ENCODE results near the gene CRK. TPM values are rescaled to one million over a fixed set of nuclear protein-coding genes. Genes with fewer than 3 reads are reported as not detected.
"Not testable (repeated sequence)": the region's sequence is repeated elsewhere in the genome, so short reads cannot be mapped to it uniquely, and the experiment has no call there.

Gene CRK
- polyA plus RNA-seq, 1 experiment, result 53.8 TPM

DNA sequence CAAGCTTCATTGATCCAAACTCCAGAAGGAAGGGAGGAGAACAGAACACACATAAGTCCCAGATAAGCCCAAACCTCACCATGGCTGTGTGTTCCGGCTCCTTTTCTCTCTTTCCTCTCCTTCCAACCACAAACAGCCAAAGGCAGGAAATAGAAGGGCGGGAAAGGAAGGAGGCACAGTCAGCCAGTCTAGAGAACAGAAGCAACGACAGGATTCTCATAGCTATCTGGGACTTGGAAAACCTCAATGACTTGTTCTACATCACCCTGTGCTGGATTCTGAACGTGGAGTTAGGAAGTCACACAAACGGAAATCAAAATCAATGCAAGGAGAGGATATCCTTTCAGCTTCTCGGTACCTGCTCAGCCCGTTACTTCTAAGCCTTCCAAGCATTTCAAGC, 9.0 kb downstream of the CRK start:
- TF ChIP-seq, protein P1, sequence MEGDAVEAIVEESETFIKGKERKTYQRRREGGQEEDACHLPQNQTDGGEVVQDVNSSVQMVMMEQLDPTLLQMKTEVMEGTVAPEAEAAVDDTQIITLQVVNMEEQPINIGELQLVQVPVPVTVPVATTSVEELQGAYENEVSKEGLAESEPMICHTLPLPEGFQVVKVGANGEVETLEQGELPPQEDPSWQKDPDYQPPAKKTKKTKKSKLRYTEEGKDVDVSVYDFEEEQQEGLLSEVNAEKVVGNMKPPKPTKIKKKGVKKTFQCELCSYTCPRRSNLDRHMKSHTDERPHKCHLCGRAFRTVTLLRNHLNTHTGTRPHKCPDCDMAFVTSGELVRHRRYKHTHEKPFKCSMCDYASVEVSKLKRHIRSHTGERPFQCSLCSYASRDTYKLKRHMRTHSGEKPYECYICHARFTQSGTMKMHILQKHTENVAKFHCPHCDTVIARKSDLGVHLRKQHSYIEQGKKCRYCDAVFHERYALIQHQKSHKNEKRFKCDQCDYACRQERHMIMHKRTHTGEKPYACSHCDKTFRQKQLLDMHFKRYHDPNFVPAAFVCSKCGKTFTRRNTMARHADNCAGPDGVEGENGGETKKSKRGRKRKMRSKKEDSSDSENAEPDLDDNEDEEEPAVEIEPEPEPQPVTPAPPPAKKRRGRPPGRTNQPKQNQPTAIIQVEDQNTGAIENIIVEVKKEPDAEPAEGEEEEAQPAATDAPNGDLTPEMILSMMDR (IDR thresholded peaks at IDR 0.05; ENCODE audit: insufficient read depth, low read depth, low read length), result no peak
- ChIA-PET CTCF (interaction anchor here (1.1 kb wide), 1 partner anchor 82 kb away, joined by 5 read pairs; no protein-coding TSS in a partner anchor), POLR2A (no interaction called here)
- H3K4me3 ChIP-seq (ENCODE audit: low read depth, low read length), result no peak overlapping the region
- 0 out of 2 replicates have a peak, but pooled peaks cover 3% of the 10 kb centered on the region for H3K36me3 ChIP-seq (ENCODE audit: control insufficient read depth, insufficient read depth, low read length)
- no peak for DNase-seq (ENCODE audit: low read depth)
- no peaks in the 10 kb centered on the region for H3K27me3 ChIP-seq (ENCODE audit: control insufficient read depth, insufficient read depth, low read length)

DNA sequence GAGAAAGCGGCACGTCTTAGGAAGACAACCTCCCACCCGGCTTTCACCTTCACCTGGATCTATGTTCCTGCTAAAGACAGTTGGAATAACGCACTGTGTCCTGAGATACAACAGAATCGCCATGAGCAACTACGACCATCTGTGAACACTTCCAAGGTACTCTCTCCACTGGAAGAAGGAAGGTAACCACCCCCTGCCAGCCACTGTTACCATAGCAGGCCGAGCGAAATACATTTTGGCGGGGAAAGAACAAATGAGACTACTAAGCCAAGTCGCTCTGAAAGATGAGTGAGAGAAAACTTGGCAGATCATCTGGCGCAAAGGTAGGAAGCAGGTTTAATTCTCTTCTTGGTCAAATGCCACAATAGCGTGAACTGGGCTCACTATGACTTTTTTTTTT, 9.8 kb downstream of the CRK start:
- TF ChIP-seq, protein P1 (IDR thresholded peaks at IDR 0.05; ENCODE audit: insufficient read depth, low read depth, low read length), result no peak
- CTCF ChIA-PET, result no interaction called here

DNA sequence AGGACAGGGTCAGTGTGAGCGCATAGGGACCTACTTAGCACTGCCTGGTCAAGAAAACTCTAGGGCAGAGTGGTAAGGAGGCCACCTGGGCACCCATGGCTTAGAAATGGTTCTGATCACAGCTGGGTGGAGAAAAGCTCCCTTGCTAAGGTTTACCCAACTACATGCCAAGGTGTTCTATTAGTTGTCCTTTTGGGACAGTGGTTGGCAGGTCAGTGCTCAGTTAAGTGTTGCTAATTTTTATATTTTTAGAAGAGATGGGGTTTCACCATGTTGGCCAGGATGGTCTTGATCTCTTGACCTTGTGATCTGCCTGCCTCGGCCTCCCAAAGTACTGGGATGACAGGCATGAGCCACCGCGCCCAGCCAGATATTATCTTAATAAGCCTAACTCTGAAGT, 10.3 kb downstream of the CRK start:
- H3K4me3 ChIP-seq (ENCODE audit: low read depth, low read length); CTCF ChIA-PET; H3K27me3 ChIP-seq (ENCODE audit: control insufficient read depth, insufficient read depth, low read length); POLR2A ChIA-PET; DNase-seq (ENCODE audit: low read depth); H3K36me3 ChIP-seq (ENCODE audit: control insufficient read depth, insufficient read depth, low read length): not testable (repeated sequence)

More for the DNA sequence above, 9.8 kb downstream of the CRK start:
- POLR2A ChIA-PET, result no interaction called here
- Histone ChIP-seq H3K4me3 (ENCODE audit: low read depth, low read length) (no peak overlapping the region), H3K36me3 (ENCODE audit: control insufficient read depth, insufficient read depth, low read length) (0 out of 2 replicates have a peak, but pooled peaks cover 3% of the 10 kb centered on the region), H3K27me3 (ENCODE audit: control insufficient read depth, insufficient read depth, low read length) (no peaks in the 10 kb centered on the region)
- no peak for DNase-seq (ENCODE audit: low read depth)

DNA sequence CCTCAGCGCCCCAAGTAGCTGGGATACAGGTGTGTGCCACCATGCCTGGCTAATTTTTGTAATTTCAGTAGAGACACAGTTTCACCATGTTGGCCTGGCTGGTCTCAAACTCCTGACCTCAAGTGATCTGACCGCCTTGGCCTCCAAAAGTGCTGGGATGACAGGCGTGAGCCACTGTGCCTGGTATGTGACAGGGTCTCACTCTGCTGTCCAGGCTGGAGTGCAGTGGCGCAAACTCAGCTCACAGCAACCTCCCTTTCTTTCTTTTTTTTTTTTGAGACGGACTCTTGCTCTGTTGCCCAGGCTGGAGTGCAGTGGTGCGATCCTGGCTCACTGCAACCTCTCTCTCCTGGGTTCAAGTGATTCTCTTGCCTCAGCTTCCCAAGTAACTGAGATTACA, 13.3 kb downstream of the CRK start:
- DNase-seq (ENCODE audit: low read depth); CTCF ChIA-PET; H3K36me3 ChIP-seq (ENCODE audit: control insufficient read depth, insufficient read depth, low read length); H3K4me3 ChIP-seq (ENCODE audit: low read depth, low read length); POLR2A ChIA-PET; H3K27me3 ChIP-seq (ENCODE audit: control insufficient read depth, insufficient read depth, low read length): not testable (repeated sequence)

DNA sequence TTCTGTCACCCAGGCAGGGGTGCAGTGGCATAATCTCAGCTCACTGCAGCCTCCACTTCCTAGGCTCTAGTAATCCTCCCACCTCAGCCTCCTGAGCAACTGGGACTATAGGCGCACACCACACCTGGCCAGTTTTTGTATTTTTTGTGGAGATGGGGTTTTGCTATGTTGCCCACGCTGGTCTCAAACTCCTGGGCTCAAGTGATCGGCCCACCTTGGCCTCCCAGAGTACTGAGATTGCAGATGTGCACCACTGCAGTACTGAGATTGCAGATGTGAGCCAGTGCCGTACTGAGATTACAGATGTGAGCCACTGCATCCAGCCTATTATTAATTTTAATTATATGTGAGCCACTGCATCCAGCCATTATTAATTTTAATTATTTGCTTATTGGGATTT, 13.8 kb downstream of the CRK start:
- DNase-seq (ENCODE audit: low read depth), result no peak
- H3K36me3 ChIP-seq (ENCODE audit: control insufficient read depth, insufficient read depth, low read length), result peaks cover 1% of the 10 kb centered on the region
- POLR2A ChIA-PET, result interaction anchor here (0.7 kb wide), 1 partner anchor 76 kb away, joined by 4 read pairs; no protein-coding TSS in a partner anchor
- TF ChIP-seq, protein P1 (IDR thresholded peaks at IDR 0.05; ENCODE audit: insufficient read depth, low read depth, low read length), result no peak
- CTCF ChIA-PET, result no interaction called here
- no peak overlapping the region for H3K4me3 ChIP-seq (ENCODE audit: low read depth, low read length)
- no peaks in the 10 kb centered on the region for H3K27me3 ChIP-seq (ENCODE audit: control insufficient read depth, insufficient read depth, low read length)

DNA sequence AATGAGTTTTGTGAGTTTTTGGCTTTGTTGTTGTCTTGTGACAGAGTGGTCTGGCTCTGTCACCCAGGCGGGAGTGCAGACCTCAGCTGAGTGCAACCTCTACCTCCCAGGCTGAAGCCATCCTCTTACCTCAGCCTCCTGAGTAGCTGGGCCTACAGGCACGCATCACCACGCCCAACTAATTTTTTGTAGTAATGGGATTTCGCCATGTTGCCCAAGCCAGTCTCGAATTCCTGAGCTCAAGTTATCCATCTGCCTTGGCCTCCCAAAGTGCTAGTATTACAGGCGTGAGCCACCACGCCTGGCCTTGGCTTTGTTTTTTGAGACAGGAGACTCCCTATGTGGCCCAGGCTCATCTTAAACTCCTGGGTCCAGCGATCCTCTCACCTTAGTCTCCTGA, 15.1 kb downstream of the CRK start:
- POLR2A ChIA-PET, result no interaction called here
- CTCF ChIA-PET, result interaction anchor here (0.7 to 1.5 kb wide), 2 partner anchors 16 to 174 kb away, joined by 3 to 4 read pairs; partner anchors contain the start of gene CRK
- TF ChIP-seq, protein P1 (IDR thresholded peaks at IDR 0.05; ENCODE audit: insufficient read depth, low read depth, low read length), result no peak

More for the DNA sequence above, 15.1 kb downstream of the CRK start:
- Histone ChIP-seq H3K4me3 (ENCODE audit: low read depth, low read length) (no peak overlapping the region), H3K27me3 (ENCODE audit: control insufficient read depth, insufficient read depth, low read length) (no peaks in the 10 kb centered on the region), H3K36me3 (ENCODE audit: control insufficient read depth, insufficient read depth, low read length) (peaks cover 5% of the 10 kb centered on the region)
- DNase-seq (ENCODE audit: low read depth), result no peak

Measured in BJ (cell line).